ES-I3 (cell line): ENCODE data around the gene CTCF.

ENCODE experiments used
- H3K36me3 ChIP-seq: 2 replicates; pipeline ENCODE4 v1.6.1; 2013; ENCODE audit warnings: mild to moderate bottlenecking, low read length, control low read depth, moderate library complexity; ENCODE audit not compliant: insufficient read depth
- H3K4me1 ChIP-seq: 2 replicates; pipeline ENCODE4 v1.6.1; 2013; ENCODE audit warnings: mild to moderate bottlenecking, control low read depth, low read length; ENCODE audit not compliant: insufficient read depth
- H3K9ac ChIP-seq: 2 replicates; pipeline ENCODE4 v1.6.1; 2013; ENCODE audit warnings: low read depth, mild to moderate bottlenecking, low read length, moderate library complexity
- H3K9me3 ChIP-seq: 2 replicates; pipeline ENCODE4 v1.6.1; 2013; ENCODE audit warnings: mild to moderate bottlenecking, low read length, moderate library complexity; ENCODE audit not compliant: control insufficient read depth, insufficient read depth

Gene CTCF

DNA sequence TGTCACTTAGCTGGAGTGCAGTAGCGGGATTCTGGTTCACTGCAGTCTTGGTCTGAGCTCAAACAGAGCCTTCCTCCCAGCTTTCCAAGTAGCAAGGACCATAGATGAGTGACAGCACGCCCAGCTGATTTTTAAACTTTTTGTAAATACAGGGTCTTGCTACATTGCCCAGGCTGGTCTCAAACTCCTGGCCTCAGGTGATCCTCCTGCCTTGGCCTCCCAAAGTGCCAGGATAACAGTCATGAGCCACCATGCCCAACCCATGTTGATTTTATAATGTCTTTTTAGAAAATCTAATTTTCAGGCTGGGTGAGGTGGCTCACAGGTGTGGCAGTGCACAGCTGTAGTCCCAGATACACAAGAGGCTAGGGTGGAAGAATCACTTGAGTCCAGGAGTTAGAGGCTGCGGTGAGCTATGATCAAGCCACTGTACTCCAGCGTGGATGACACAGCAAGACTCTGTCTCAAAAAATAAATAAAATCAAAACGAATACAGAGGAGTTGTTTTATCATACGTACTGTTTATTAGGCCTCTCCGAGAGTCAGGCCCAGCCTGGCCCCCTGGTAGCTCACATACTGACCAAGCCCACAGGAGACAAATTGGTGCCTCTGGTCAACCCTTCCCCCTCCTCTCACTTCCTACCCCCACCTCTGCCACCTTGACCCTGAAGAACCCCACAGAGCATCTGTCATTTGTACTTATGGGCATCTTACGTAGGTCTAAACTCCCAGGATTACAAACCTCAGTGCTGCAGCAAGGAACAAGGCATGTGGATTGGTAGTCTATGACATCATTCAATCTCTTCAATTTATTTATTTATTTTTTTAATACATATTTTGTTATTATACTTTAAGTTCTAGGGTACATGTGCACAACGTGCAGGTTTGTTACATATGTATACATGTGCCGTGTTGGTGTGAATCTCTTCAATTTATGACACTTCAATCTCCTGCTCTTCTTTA is 117.9 kb downstream of the CTCF start:
- no peaks in the 10 kb centered on the region for H3K9me3 ChIP-seq
- peaks cover 5% of the 10 kb centered on the region for H3K36me3 ChIP-seq
- no peaks in the 10 kb centered on the region for H3K4me1 ChIP-seq
- no peak overlapping the region for H3K9ac ChIP-seq

DNA sequence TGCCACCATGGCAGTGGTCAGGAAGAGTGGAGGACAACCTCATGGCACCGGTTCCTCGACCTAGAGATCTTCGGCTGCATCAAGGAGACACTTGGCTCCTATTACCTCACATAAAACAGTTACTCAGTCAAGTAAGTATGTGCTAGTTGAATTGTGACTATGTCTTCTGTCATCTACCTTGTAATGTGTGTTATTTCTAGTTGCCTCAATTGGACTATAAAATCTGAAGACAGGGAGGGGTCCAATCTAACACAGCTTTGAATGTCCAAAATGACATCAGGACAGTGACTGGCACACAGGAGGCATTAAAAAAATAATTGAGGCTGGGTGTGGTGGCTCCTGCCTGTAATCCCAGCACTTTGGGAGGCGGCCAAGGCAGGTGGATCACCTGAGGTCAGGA is 121.4 kb downstream of the CTCF start:
- H3K9me3 ChIP-seq = no peaks in the 10 kb centered on the region
- H3K36me3 ChIP-seq = peaks cover 6% of the 10 kb centered on the region
- no peak overlapping the region for H3K9ac ChIP-seq
- no peaks in the 10 kb centered on the region for H3K4me1 ChIP-seq

- Histone ChIP-seq H3K4me1 (no peaks in the 10 kb centered on the region), H3K36me3 (peaks cover 6% of the 10 kb centered on the region), H3K9me3 (no peaks in the 10 kb centered on the region), H3K9ac (no peak overlapping the region)
Measured at GRCh38 chr16:67685388-67686112, 123.2 kb downstream of the CTCF start.
